GM19035 (cell line): Measurements from ENCODE around the gene TEC.
"Not testable (repeated sequence)": the region's sequence is repeated elsewhere in the genome, so short reads cannot be mapped to it uniquely, and the experiment has no call there.

ENCODE experiments used
- ATAC-seq: cut with Tn5 transposase; IDR thresholded peaks from one replicate; pipeline ENCODE4 v1.9.1; 2021; ENCODE audit not compliant: unreplicated experiment

TEC gene

GRCh38 chr4:48268956-48269860 is at the start of gene TEC:
TSS of gene TEC (minus strand) at chr4:48269838. CDS start at chr4:48228614, 41,224 bp downstream.
- ATAC-seq, result peak; percentile 39

- ATAC-seq, result peak; percentile 71
Observed at GRCh38 chr4:48315728-48316630, 46.3 kb upstream of the TEC start.

DNA sequence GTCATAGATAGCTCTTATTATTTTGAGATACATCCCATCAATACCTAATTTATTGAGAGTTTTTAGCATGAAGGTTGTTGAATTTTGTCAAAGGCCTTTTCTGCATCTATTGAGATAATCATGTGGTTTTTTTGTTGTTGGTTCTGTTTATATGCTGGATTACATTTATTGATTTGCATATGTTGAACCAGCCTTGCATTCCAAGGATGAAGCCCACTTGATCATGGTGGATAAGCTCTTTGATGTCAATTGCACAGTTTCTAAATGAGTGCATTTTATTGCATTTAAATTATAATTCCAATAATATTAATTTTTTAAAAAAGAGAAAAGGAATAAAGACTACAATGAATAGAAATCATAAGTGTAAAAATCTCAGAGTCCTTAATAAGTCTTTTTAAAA is 45.1 kb upstream of the TEC start:
- not testable (repeated sequence) for ATAC-seq

- no peak for ATAC-seq
Observed at GRCh38 chr4:48311896-48312295, 42.3 kb upstream of the TEC start.

- no peak for ATAC-seq
Observed at GRCh38 chr4:48308901-48309300, 39.3 kb upstream of the TEC start.

GRCh38 chr4:48307528-48307927 is 37.9 kb upstream of the TEC start:
- ATAC-seq, result no peak

GRCh38 chr4:48305508-48305907 is 35.9 kb upstream of the TEC start:
- no peak for ATAC-seq

GRCh38 chr4:48300004-48300403 is 30.4 kb upstream of the TEC start:
- no peak for ATAC-seq

GRCh38 chr4:48299560-48299959 is 29.9 kb upstream of the TEC start:
- no peak for ATAC-seq

- ATAC-seq, result no peak
Observed at GRCh38 chr4:48297256-48297846, 27.7 kb upstream of the TEC start.

DNA sequence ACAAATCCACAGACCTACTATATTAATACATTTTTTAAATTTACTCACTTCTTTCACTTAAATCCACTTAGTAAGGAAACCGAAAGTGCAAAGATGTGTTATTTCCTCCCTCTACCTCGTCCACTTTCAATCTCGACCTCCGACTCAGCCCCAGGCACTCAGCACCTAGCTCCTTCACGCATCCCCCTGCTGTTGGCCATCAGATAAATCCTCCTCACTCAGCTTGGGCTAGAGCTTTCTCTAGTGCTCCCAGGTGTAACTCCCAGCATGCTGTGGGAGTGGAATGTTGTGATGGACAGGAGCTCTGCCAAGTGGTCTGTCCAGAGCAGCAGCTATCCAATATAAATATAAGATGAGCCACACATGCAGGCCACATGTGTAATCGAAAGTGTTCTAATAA is 26.7 kb upstream of the TEC start:
- ATAC-seq, result peak; percentile 68

GRCh38 chr4:48295116-48295515 is 25.5 kb upstream of the TEC start:
- ATAC-seq, result no peak

GRCh38 chr4:48292218-48292790 is 22.7 kb upstream of the TEC start:
- ATAC-seq, result not testable (repeated sequence)

DNA sequence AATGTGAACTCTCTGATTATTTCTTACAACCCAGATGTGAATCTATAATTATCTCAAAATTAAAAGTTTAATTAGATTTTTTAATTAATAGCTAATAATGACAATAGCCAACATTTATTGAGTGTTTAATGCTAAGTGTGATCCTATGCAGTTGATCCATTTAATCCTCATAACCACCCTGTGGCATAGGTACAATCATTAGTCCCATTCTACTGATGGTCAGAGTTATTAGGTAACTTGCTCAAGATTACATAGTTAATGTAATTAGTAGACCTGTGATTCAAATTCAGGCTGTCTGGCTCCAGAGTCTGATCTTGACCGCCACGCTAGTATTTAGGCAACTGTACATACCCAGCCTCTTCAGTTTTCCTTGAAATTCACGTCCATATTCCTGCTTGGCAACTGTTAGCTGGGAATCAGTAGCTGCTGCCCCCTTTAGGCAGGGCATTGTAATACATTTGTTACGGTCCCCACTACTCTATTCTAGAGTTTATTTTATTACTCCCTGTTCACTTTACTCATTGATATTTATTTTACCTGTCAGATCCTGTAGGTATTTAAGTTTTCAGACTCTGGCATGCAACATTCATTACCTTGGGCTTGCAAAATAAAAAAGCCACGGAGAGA is 20.6 kb upstream of the TEC start:
- ATAC-seq, result no peak

DNA sequence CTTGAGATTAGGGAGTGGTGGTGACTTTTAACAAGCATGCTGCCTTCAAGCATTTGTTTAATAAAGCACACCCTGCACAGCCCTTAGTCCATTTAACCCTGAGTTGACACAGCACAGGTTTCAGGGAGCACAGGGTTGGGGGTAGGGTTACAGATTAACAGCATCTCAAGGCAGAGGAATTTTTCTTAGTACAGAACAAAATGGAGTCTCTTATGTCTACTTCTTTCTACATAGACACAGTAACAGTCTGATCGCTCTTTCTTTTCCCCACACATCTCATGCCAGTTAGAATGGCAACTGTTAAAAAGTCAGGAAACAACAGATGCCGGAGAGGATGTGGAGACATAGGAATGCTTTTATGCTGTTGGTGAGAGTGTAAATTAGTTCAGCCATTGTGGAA is 16.4 kb upstream of the TEC start:
- not testable (repeated sequence) for ATAC-seq

- not testable (repeated sequence) for ATAC-seq
Observed at GRCh38 chr4:48285640-48286039, 16.0 kb upstream of the TEC start.

DNA sequence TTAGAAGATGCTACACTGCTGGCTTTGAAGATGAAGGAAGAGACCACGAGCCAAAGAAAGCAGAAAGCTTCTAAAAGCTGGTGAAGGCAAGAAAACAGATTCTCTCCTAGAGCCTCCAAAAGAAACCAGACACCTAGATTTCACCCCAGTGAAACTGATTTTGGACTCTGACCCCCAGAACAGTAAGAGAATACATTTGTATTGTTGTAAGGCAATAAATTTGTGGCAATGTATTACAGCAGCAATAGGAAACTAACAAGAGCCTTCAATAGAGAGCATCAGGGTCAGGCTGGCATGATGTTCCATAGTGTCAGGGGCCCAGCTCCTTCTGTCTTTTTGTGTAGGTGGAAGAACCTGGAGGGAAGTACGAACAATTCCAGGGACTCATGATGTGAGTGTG is 6.0 kb upstream of the TEC start:
- no peak for ATAC-seq

DNA sequence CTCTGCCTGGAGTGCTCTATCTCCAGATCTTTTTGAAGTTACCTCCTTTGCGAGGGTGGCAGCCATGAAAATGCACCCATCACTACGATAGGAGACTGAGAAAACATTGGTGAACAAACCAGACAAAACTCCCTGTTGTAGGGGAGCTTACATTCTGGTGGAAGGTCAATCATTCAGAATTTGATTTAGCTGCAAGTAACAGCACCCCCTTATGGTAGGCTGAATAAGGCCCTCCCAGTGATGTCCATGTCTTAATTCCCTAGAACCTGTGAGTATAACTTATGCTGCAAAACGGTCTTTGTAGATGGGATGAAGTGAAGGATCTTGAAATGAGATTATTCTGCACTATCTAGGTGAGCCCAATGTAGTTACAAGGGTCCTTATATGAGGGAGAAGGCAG is 5.6 kb upstream of the TEC start:
- ATAC-seq, result no peak

GRCh38 chr4:48271626-48272025 is 2.0 kb upstream of the TEC start:
- ATAC-seq, result no peak

DNA sequence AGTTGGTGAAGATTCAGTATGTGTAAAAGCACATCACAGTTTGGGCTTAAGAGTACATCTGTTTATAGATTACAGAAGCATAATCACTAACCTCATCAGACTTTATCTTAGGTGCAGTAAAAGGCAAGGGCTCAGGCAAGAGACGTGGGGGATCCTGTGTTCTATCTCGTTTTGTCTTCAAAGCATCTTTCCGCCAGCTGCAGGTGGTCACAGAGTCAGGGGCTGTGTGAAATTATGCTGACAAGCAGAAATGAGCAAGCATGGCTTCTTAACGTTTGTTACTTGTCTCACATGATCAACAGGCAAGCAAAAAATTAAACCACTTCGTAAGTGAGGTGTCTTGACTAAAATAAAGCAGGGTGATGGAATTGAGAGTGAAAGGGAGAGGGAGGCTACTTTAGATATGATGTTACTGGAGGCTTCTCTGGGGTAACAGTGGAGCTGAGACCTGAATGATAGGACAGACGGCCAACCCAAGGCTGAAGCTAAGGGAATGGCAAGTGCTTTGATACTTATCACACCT is 1.4 kb upstream of the TEC start:
- ATAC-seq, result no peak
